ENCODE data around the gene PPP1R12B.
"Not testable (repeated sequence)": the region's sequence is repeated elsewhere in the genome, so short reads cannot be mapped to it uniquely, and the experiment has no call there.

The PPP1R12B gene

DNA sequence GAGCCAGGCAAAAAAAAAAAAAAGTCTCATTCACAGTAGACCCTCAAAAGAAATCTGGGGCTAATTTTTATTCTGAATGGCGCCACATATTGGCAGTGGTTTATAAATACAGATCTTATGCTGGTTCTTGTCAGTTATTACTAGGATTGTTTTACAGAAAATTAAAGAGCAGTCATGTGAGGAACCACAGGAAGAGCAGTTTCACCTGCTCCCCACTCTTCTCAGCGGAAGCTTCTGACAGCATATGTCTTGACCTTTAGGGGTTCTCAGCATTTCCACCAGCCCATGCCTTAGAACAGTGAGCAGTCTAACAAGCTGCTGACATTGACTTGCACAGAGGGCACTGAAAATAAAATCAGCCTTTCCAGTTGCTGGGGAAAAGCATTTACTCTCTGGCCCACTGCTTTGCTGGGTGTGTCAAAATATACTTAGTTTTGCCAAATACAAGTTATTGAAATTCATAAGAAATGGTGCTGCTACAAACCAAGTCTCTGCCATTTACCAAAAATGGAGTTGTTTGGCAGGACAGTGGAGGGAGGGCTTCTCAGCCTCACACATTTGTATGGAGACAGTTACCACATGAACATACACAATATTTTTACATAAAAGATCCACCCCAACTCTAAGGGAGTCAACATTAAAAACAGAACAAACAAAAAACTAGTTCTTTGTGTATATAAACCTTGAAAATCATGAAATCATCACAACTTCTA lies 217.5 kb downstream of the PPP1R12B start:
- DNase-seq: no peak

GRCh38 chr1:202567738-202568137 lies 219.2 kb downstream of the PPP1R12B start:
- DNase-seq: no peak

- no peak for DNase-seq
Observed at GRCh38 chr1:202568410-202568809, 219.9 kb downstream of the PPP1R12B start.

GRCh38 chr1:202568826-202569225 lies 220.3 kb downstream of the PPP1R12B start:
- DNase-seq: no peak

- no peak for DNase-seq
Observed at GRCh38 chr1:202569393-202570322, 221.2 kb downstream of the PPP1R12B start.

DNA sequence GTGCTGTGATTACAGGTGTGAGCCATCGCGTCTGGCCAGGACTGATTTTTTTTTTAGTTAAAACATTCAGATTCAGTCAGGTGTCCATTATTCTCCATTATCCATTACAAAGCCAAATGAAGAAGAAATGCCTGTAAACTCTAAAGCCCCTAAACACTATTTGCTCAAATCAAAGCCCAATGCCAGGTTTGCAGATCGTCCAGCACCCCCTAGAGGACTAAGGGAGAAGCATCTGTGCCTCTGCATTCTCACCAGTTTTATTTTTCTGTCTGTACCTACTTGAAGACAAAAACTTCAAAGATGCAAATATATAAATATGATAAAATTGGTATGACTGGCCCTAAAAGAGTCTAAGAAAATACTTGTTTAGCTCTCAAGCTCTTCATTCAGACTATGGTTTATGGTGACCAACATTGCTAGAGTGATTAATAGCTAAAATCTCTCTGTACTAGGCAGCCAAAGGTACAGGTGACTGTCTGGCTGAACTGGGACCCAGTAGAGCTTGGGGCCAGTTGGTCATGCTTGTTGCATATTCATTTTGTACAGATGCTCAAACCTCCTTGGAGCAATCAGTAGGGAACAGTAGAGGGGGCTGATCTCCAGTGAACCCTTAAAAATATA lies 223.3 kb downstream of the PPP1R12B start:
- peak; percentile 7 for DNase-seq

DNA sequence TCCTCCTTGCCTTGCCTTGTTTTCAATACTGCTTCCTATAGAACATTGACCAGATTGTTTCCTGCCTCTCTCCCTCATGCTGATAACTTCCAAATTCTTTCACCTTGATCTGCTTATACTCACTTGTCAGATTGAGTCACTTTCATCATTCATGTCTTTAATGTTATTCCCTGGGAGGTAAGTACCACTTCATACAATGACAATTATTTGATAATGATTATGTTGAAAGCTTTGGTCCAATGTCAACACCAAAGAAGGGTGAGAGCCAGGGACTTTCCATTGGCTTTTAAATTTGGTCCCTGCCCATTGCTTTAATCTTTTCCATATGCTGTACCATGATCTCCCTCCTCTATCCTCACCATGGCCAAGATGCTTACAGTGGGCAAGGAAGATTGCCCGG lies 224.4 kb downstream of the PPP1R12B start:
- DNase-seq: no peak

DNA sequence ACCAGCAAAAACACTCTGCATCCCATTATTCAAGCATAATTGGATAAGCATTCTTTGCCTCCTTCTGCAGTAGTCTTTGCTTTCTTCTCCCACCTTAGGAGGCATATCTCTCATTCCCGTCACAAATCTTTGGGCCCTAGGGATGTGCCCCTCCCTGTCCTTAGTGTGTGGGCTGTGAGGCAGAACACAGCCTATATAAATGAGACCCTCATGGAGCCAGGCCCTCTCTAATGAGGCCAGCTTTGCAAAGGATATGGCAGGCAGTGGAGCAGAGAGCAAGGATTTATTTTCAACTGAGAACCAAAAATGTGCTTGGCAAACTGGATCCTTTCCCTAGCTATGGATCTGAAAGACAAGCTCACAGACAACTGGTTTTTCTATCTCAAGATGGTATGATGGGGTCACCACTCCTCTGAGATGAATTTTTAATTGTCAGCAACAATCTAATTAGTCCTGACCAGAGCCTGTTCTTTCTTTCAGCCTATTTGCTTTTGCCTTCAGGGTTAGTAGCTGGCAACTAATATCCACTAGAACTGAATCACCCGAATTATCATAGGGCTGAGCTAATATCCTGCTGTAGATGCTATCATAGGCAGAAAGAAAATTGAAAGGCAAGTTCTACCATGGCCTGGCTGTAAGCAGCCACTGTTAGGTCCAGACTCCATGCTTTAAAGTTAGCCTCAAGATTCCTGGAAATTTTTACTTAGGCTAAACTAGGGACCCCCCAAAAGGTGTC lies 227.6 kb downstream of the PPP1R12B start:
- no peak for DNase-seq

DNA sequence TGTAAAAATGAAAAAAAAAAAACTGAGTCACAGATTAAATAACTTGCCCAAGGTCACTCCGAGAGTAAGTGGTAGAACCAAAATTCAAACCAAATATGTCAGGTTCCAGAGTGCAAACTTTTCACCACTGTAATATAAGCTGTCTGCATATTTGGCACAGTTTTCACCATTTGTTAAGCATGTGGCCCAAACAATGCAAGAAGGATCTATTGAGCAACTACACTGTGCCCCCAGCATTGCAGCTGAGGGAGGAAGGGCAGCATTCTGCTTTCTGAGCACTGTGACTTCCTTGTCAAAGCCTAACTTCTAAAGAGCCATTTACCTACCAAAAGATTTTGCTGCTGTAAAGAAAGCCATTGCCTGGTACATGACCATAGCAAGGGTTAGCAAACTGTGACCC lies 228.3 kb downstream of the PPP1R12B start:
- DNase-seq: no peak

- DNase-seq: no peak
Observed at GRCh38 chr1:202577381-202577780, 228.9 kb downstream of the PPP1R12B start.

DNA sequence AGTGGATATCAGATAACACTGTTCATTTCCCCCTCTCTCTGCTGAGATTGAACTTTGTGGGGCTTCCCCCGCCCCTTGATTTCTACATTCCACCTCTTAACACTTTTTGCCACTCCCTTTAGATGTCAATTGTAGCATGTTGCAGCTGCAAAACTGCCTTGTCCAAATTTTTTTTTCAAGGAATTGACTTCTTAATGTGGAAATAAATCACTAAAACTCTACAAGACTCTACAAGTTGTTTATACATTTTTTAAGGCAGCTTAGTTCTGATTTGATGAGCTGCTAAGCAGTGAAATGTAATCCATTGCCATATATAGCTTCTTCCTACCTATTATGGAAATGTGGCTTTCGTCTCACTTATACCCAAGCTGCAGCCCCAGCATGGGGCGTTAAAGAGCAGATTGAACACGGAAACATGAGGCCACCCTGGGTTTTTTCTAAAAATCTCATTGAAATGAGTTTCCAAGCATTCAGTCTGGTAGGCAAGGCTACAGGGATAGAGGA lies 229.6 kb downstream of the PPP1R12B start:
- no peak for DNase-seq

DNA sequence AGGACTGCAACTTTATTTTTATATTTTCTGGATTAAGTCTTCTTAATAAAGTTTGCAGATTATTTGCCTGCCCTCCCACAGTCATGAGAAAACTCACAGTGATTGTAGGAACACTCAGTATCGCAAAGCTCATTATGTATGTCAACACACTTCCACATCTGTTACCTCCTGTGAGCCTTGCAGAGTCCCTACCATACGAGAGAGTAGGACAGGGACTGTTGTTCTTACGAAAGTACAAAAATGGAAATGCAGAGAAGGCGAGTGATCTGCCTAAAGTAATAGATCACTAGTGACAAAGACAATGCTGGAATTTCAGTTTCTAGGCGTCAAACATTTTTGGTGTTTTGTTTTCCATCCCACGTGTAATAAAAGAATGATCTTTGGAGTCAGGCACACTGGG lies 230.1 kb downstream of the PPP1R12B start:
- DNase-seq: no peak

- no peak for DNase-seq
Observed at GRCh38 chr1:202579806-202580205, 231.3 kb downstream of the PPP1R12B start.

DNA sequence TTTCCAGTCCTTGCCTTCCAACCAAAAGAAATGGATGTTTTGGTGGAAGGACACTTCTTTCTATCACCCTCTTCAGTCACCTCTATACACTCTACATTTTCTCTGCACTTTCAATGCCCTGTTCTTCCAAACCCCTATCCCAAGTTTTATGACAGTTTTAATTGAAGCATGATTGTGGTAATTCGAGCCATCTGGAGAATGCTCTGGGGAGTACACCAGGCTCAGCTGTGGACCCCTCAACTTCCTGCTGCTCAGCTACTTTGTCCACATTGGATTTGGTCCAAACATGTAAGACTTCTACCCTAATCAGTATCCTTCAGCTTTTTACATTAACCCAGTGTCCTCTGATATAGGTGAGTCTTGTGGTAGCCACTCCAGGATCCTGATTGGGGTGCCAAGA lies 232.1 kb downstream of the PPP1R12B start:
- no peak for DNase-seq

DNA sequence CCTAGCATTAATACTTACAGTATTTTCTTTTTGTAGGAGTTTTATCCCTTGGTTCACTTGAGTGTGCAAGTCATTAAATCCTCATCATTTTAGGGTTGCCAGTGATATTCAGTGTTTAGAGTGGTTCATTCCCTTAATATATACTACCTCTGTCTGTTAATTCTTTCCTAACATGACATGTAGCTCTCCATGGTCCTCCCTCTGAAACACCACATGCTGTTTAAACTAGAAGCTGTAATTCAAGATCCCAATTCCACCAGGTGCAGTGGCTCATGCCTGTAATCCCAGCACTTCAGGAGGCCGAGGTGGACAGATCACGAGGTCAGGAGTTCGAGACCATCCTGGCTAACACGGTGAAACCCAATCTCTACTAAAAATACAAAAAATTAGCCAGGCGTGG lies 233.9 kb downstream of the PPP1R12B start:
- not testable (repeated sequence) for DNase-seq

- no peak for DNase-seq
Observed at GRCh38 chr1:202584707-202585589, 236.4 kb downstream of the PPP1R12B start.

DNA sequence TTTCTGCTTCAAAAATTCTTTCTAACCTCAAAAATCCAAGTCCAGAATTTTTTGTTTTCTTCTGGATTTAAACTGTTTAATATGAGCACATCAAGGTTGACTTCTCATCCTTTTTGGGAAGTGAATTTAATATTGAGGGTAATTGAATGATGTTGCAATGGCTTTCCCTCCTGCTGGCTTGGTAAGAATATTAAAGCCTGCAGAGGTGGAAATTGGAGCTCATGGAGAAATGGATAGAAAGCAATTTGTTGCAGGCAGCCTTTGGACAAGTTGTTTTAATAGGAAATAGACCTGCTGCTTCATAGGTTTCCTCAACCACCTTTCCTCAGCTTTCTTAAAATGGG lies 237.1 kb downstream of the PPP1R12B start:
- no peak for DNase-seq

GRCh38 chr1:202586018-202586821 lies 237.7 kb downstream of the PPP1R12B start:
- DNase-seq: no peak

DNA sequence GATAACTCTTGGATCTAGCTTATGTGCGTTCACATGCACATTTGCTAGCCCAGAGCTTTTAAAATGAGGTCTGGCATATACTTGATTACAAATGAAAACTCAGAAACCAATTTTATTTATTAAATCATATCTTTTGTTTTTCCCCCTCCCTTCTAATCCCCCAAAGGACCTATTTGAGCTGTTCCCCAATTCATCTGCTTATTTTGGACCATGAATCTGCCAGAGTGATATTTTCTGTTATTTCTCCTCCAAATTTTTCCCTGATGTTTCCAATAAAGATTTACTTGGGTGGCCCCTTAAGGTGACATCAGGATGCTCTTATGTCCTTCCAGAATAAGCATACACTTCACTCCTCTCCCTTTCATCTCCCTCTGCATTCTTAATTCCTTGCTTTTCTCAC lies 238.4 kb downstream of the PPP1R12B start:
- DNase-seq: no peak

- no peak for DNase-seq
Observed at GRCh38 chr1:202587859-202588485, 239.5 kb downstream of the PPP1R12B start.
